Spleen (tissue), 11 donors: ENCODE data around the gene PDK2. TPM values are rescaled to one million over a fixed set of nuclear protein-coding genes. Genes with fewer than 3 reads are reported as not detected.

Source experiments
- DNase-seq: peaks from one replicate; pipeline ENCODE4 v3.0.0-alpha.2; 2020
- H3K27ac ChIP-seq, 8 donors: fragments of 200-600 bp; sonication (generic) in 7 of 8; 1 replicate in 4 of 8; 2 replicates in 4 of 8; pipeline versions ENCODE4 v1.5.0 to v1.8.0; 2016 to 2021; ENCODE audit warnings: inconsistent platforms in 4 of 8, mild to moderate bottlenecking in 4 of 8, moderate library complexity in 1 of 8
- H3K27me3 ChIP-seq, 7 donors: fragments of 200-600 bp; sonication (generic) in 6 of 7; replicated peaks in 1 of 7; 1 replicate in 4 of 7; 2 replicates in 3 of 7; pipeline versions ENCODE4 v1.5.0 to v1.8.0; 2016 to 2021; ENCODE audit warnings: inconsistent platforms in 3 of 7, mild to moderate bottlenecking in 1 of 7
- H3K36me3 ChIP-seq, 6 donors: fragments of 200-600 bp; sonication (generic) in 5 of 6; 1 replicate in 4 of 6; 2 replicates in 2 of 6; pipeline versions ENCODE4 v1.5.0 to v1.8.0; 2016 to 2021; ENCODE audit warnings: inconsistent platforms in 2 of 6
- H3K4me1 ChIP-seq, 6 donors: fragments of 200-600 bp; sonication (generic) in 5 of 6; 1 replicate in 3 of 6; 2 replicates in 3 of 6; pipeline versions ENCODE4 v1.5.0 to v1.8.0; 2016 to 2021; ENCODE audit warnings: inconsistent platforms in 3 of 6
- H3K4me3 ChIP-seq, 8 donors: fragments of 200-600 bp; sonication (generic) in 7 of 8; 1 replicate in 4 of 8; 2 replicates in 4 of 8; pipeline versions ENCODE4 v1.5.0 to v1.8.0; 2016 to 2021; ENCODE audit warnings: inconsistent platforms in 4 of 8, mild to moderate bottlenecking in 4 of 8, moderate library complexity in 2 of 8
- H3K9me3 ChIP-seq, 8 donors: fragments of 200-600 bp; sonication (generic) in 7 of 8; 1 replicate in 4 of 8; 2 replicates in 4 of 8; pipeline versions ENCODE4 v1.5.0 to v1.8.0; 2016 to 2021; ENCODE audit warnings: inconsistent platforms in 4 of 8
- POLR2A ChIP-seq, 3 donors: fragments of 450-650 bp; IDR thresholded peaks; one replicate each; pipeline ENCODE4 v1.5.1; 2017; ENCODE audit warnings: antibody characterized with exemption in 3 of 3, mild to moderate bottlenecking in 1 of 3
- POLR2AphosphoS5 ChIP-seq, 3 donors: sonication (generic); formaldehyde crosslinking; IDR thresholded peaks; one replicate each; pipeline ENCODE4 v1.5.1; 2017; ENCODE audit warnings: antibody characterized with exemption in 3 of 3
- WGBS, 5 donors: extraction: QIAGEN DNeasy Blood & Tissue Kit in 3 of 5; methylation state at CpG; one replicate each; pipeline versions ENCODE4 v1.1.5 to v1.1.7; 2013 to 2018; 5-methylcytosine and 5-hydroxymethylcytosine counted together
- intact Hi-C: fragments of 100-400 bp; cut with DNase I; formaldehyde crosslinking; loops from one replicate; pipeline ENCODE4 v1.15.0; 2023; ENCODE audit warnings: low total_unique reads
- polyA plus RNA-seq, 3 donors: library from polyadenylated mRNA; stranded (reverse); fragments of 200-250 nt; gene quantifications; one replicate each; pipeline ENCODE4 v1.2.1, GENCODE V29; 2013
- total RNA-seq, 7 donors: library from RNA; depleted of rRNA in 3 of 7; stranded (reverse); fragments of >200 nt in 3 of 7; fragmentation: NEBNext Ultra II Directional in 4 of 7; extraction: Animal tissue kit (Norgen Biotek cat#: 25700) in 4 of 7; gene quantifications; one replicate each; pipeline versions ENCODE4 v1.1.0 to v1.2.1, GENCODE V29; 2016 to 2021
- TF ChIP-seq, protein P1 (sequence below), 11 experiments: fragments of 200-600 bp in 7 of 11; fragments of 450-650 bp in 4 of 11; sonication (generic) in 4 of 11; IDR thresholded peaks in 8 of 11; conservative IDR thresholded peaks in 3 of 11; 1 replicate in 7 of 11; 2 replicates in 4 of 11; pipeline versions ENCODE4 v1.4.0 to v1.8.0; 2016 to 2021; ENCODE audit warnings: antibody characterized with exemption in 11 of 11, inconsistent platforms in 4 of 11, mild to moderate bottlenecking in 1 of 11
- donor health status: healthy with polysubstance abuse.
- donor health status: DM: no; HTN: no; CAD: no; lungs with moderate emphysema.
- donor health status: DM: no; HTN: no; CAD: no.
- donor health status: Bipolar disorder and iron deficiency.
- donor health status: healthy.
- donor health status: DM: no; HTN: no; CAD: no.
- donor health status: DM: yes; HTN: yes; CAD: no.

The PDK2 gene
- total and polyA plus RNA-seq, 10 donors: 8.7 to 41.5 (median 24.3) TPM

DNA sequence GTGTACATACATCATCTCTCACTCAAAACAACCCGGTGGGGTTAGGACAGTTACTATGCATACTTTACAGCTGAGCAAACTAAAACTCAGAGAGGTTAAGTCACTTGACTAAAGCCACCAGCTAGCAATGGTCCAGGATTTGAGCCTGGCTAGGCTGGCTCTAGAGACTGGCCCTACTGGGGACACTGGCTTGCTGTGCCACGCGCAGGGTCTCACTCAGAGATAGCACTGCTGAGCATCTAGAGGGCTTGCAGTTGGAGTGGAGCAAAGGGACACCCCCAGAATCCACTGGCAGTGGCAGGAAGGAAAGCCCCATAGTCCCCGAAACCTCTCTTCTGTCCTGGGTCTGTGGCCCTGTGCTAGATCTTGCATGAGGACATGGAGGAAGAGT lies 23.7 kb downstream of the PDK2 start:
- H3K4me1 ChIP-seq: peaks cover 5 to 35% (median 20%) of the 10 kb centered on the region in 6 donors
- no peak for DNase-seq
- intact Hi-C loops: loop anchor here (10.0 kb wide), 1 partner anchor 176 kb away; no protein-coding TSS in a partner anchor
- no peaks in the 10 kb centered on the region for H3K9me3 ChIP-seq
- no peak for TF ChIP-seq POLR2AphosphoS5 (IDR thresholded peaks at IDR 0.05)
- TF ChIP-seq, protein P1, sequence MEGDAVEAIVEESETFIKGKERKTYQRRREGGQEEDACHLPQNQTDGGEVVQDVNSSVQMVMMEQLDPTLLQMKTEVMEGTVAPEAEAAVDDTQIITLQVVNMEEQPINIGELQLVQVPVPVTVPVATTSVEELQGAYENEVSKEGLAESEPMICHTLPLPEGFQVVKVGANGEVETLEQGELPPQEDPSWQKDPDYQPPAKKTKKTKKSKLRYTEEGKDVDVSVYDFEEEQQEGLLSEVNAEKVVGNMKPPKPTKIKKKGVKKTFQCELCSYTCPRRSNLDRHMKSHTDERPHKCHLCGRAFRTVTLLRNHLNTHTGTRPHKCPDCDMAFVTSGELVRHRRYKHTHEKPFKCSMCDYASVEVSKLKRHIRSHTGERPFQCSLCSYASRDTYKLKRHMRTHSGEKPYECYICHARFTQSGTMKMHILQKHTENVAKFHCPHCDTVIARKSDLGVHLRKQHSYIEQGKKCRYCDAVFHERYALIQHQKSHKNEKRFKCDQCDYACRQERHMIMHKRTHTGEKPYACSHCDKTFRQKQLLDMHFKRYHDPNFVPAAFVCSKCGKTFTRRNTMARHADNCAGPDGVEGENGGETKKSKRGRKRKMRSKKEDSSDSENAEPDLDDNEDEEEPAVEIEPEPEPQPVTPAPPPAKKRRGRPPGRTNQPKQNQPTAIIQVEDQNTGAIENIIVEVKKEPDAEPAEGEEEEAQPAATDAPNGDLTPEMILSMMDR (IDR thresholded peaks at IDR 0.05 in 8 of 11, conservative IDR thresholded peaks at IDR 0.05 in 3 of 11): no peak
- TF ChIP-seq POLR2A (IDR thresholded peaks at IDR 0.05): no peak
- peaks cover 0 to 56% (median 12%) of the 10 kb centered on the region in 7 donors for H3K27me3 ChIP-seq
- H3K27ac ChIP-seq: no peak overlapping the region
- H3K36me3 ChIP-seq: no peaks in the 10 kb centered on the region
- 89 to 90% (median 90%) methylated on average over 4 of the region's 4 CpGs for WGBS, 5 donors
- H3K4me3 ChIP-seq: no peak overlapping the region

DNA sequence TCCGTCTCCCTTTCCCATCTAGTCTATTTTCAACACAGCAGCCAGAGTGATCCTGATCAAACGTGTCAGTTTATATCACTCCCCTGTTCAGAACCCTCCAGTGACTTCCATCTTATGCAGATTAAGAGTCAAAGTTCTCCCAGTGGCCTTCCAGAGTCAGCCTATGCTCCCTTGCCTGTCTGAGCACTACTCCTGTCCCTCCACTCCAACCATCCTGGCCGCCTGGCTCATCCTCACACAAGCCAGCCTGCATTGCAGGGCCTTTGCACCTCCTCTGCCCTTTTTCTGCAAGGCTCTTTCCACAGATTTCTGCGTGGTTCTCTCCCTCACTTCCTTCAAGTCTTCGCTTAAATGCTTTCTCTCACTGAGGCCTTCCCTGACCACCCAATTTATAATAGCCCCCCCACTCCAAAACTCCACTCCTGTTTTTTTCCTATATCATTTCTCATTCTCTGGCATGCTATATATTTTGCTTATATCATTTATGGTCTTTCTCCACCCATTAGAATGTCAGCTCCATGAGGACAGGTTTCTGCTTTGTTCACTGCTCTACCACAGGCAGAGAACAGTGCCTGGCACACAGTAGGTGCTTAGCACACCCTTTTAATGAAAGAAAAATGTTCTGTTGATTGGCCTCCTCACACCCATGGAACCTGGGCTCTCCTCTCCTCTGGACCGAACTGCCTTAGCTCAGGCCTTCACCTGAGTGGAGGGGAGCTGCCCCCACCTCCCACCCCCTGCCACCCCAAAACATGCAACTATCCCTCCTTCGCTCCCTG lies 25.5 kb downstream of the PDK2 start:
- H3K36me3 ChIP-seq: no peaks in the 10 kb centered on the region
- H3K27me3 ChIP-seq: peaks cover 0 to 37% (median 10%) of the 10 kb centered on the region in 7 donors
- H3K4me3 ChIP-seq: no peak overlapping the region
- no peaks in the 10 kb centered on the region for H3K9me3 ChIP-seq
- H3K4me1 ChIP-seq: peaks cover 5 to 32% (median 21%) of the 10 kb centered on the region in 6 donors
- WGBS, 5 donors: 83 to 94% (median 90%) methylated on average over 7 of the region's 7 CpGs
- H3K27ac ChIP-seq: no peak overlapping the region
- intact Hi-C loops: no loop called here
- TF ChIP-seq POLR2A (IDR thresholded peaks at IDR 0.05): no peak
- no peak for DNase-seq

DNA sequence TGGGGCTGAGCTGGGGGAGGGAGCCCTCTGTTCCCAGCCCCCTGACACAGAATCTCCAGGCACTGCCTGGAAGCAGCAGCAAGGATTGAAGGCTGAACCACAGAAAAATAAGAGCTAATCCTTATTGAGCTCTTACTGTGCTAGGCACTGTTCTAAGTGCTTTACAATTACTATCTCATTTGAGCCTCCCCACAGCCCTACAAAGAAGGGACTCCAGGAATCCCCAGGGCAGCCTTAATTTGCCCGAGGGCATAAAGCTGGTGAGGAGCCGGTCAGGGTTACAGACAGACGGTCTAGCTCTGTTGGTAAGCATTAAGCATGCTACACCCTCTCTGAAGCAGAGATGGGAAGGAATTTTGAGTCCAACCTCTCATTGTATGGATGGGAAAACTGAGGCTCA lies 27.8 kb downstream of the PDK2 start:
- peaks cover 5 to 21% (median 15%) of the 10 kb centered on the region in 6 donors for H3K4me1 ChIP-seq
- DNase-seq: no peak
- intact Hi-C loops: no loop called here
- no peaks in the 10 kb centered on the region for H3K36me3 ChIP-seq
- WGBS, 5 donors: 85 to 93% (median 90%) methylated on average over 3 of the region's 3 CpGs
- peak overlapping the region in 4 of 8 donors; percentile 40 to 70 (median 62) for H3K27ac ChIP-seq
- peaks cover 0 to 24% (median 1%) of the 10 kb centered on the region in 7 donors for H3K27me3 ChIP-seq
- H3K4me3 ChIP-seq: no peak overlapping the region
- H3K9me3 ChIP-seq: no peaks in the 10 kb centered on the region
- TF ChIP-seq, protein P1 (IDR thresholded peaks at IDR 0.05 in 8 of 11, conservative IDR thresholded peaks at IDR 0.05 in 3 of 11): no peak
- no peak for TF ChIP-seq POLR2A (IDR thresholded peaks at IDR 0.05)
- TF ChIP-seq POLR2AphosphoS5 (IDR thresholded peaks at IDR 0.05): no peak

DNA sequence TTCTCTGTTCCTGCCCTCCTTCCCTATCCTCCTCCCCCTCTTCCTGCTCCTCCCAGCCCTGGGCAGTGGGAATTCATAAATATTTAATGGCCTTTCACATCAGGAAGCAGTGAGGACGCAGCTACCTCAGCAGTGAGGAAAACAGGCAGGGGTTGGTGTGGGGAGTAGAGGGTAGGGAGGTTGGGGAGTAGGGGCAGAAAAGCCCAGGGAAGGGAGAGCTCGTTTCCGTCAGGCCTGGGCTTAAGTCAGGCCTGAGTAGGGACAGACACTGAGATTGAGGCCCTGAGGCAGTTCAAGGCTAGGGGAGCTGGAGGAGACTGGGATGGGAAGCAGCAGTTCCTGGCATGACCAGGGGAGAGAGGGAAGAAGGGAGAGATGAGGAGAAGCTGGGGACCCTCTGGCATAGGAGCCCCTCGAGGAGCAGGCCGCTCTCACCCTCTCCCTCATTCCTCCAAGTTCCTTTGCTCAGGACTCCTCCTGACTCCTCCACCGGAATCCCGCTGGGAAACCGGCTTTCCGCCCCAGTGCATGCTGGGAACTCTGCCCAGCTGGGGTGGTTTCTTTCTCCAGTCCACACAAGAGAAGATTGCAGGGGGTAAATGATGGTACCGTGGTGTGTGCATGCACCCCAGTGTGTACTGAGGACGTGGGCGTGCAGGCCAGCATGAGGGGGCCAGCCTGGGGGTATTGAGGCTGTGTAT lies 28.6 kb downstream of the PDK2 start:
- H3K36me3 ChIP-seq: no peaks in the 10 kb centered on the region
- peak overlapping the region in 7 of 8 donors; percentile 9 to 70 (median 54) for H3K27ac ChIP-seq
- TF ChIP-seq POLR2AphosphoS5 (IDR thresholded peaks at IDR 0.05) (no peak), POLR2A (IDR thresholded peaks at IDR 0.05) (no peak)
- TF ChIP-seq, protein P1 (IDR thresholded peaks at IDR 0.05 in 8 of 11, conservative IDR thresholded peaks at IDR 0.05 in 3 of 11): no peak
- intact Hi-C loops: no loop called here
- no peak overlapping the region for H3K4me3 ChIP-seq
- no peaks in the 10 kb centered on the region for H3K9me3 ChIP-seq
- 54 to 77% (median 72%) methylated on average over 12 of the region's 12 CpGs for WGBS, 5 donors
- peaks cover 0 to 27% (median 7%) of the 10 kb centered on the region in 7 donors for H3K27me3 ChIP-seq
- peaks cover 8 to 30% (median 22%) of the 10 kb centered on the region in 6 donors for H3K4me1 ChIP-seq
- no peak for DNase-seq
